HUES6 (cell line): ENCODE data around the gene LRRK1.

ENCODE experiments used
- H3K27ac ChIP-seq: 2 replicates; pipeline ENCODE4 v1.7.0; 2013; ENCODE audit warnings: low read depth, mild to moderate bottlenecking, low read length, inconsistent platforms
- H3K27me3 ChIP-seq: 2 replicates; pipeline ENCODE4 v1.6.1; 2013; ENCODE audit warnings: low read length; ENCODE audit not compliant: control insufficient read depth, insufficient read depth
- H3K36me3 ChIP-seq: 2 replicates; pipeline ENCODE4 v1.6.1; 2013; ENCODE audit warnings: low read length; ENCODE audit not compliant: control insufficient read depth, insufficient read depth
- H3K4me1 ChIP-seq: 2 replicates; pipeline ENCODE4 v1.6.1; 2013; ENCODE audit warnings: low read length; ENCODE audit not compliant: control insufficient read depth, insufficient read depth
- H3K4me3 ChIP-seq: 2 replicates; pipeline ENCODE4 v1.5.1; 2013; ENCODE audit warnings: low read depth, low read length
- H3K9ac ChIP-seq: one replicate; pipeline ENCODE4 v1.6.1; 2013; ENCODE audit warnings: mild to moderate bottlenecking, low read length
- H3K9me3 ChIP-seq: 2 replicates; pipeline ENCODE4 v1.6.1; 2013; ENCODE audit warnings: low read depth, low read length; ENCODE audit not compliant: control insufficient read depth, insufficient read depth

LRRK1 gene

GRCh38 chr15:100901702-100902435 lies 17.3 kb upstream of the LRRK1 start:
- no peaks in the 10 kb centered on the region for H3K27me3 ChIP-seq
- H3K9ac ChIP-seq, result no peak overlapping the region
- H3K9me3 ChIP-seq, result no peaks in the 10 kb centered on the region
- no peak overlapping the region for H3K27ac ChIP-seq
- peaks cover 8% of the 10 kb centered on the region; the same call in 1 of the 2 replicates for H3K36me3 ChIP-seq
- no peak overlapping the region for H3K4me3 ChIP-seq
- H3K4me1 ChIP-seq, result peaks cover 9% of the 10 kb centered on the region; the same call in 1 of the 2 replicates

- no peak overlapping the region for H3K4me3 ChIP-seq
- no peak overlapping the region for H3K9ac ChIP-seq
- H3K27ac ChIP-seq, result no peak overlapping the region
- H3K9me3 ChIP-seq, result no peaks in the 10 kb centered on the region
- peaks cover 8% of the 10 kb centered on the region; the same call in 1 of the 2 replicates for H3K36me3 ChIP-seq
- H3K4me1 ChIP-seq, result peaks cover 9% of the 10 kb centered on the region; the same call in 1 of the 2 replicates
- H3K27me3 ChIP-seq, result no peaks in the 10 kb centered on the region
Observed at GRCh38 chr15:100902436-100903167, 16.6 kb upstream of the LRRK1 start.

- H3K9ac ChIP-seq, result no peak overlapping the region
- no peak overlapping the region for H3K4me3 ChIP-seq
- H3K4me1 ChIP-seq, result peaks cover 9% of the 10 kb centered on the region; the same call in 1 of the 2 replicates
- no peaks in the 10 kb centered on the region for H3K9me3 ChIP-seq
- H3K27ac ChIP-seq, result no peak overlapping the region
- no peaks in the 10 kb centered on the region for H3K27me3 ChIP-seq
- H3K36me3 ChIP-seq, result peaks cover 6% of the 10 kb centered on the region; the same call in 1 of the 2 replicates
Observed at GRCh38 chr15:100903168-100903554, 16.0 kb upstream of the LRRK1 start.

GRCh38 chr15:100905850-100906249 lies 13.3 kb upstream of the LRRK1 start:
- no peak overlapping the region for H3K27ac ChIP-seq
- peaks cover 6% of the 10 kb centered on the region for H3K36me3 ChIP-seq
- no peaks in the 10 kb centered on the region for H3K9me3 ChIP-seq
- H3K27me3 ChIP-seq, result no peaks in the 10 kb centered on the region
- H3K4me1 ChIP-seq, result no peaks in the 10 kb centered on the region
- H3K9ac ChIP-seq, result no peak overlapping the region
- H3K4me3 ChIP-seq, result no peak overlapping the region

GRCh38 chr15:100908466-100908865 lies 10.7 kb upstream of the LRRK1 start:
- H3K27ac ChIP-seq, result no peak overlapping the region
- H3K36me3 ChIP-seq, result peaks cover 6% of the 10 kb centered on the region
- H3K27me3 ChIP-seq, result no peaks in the 10 kb centered on the region
- H3K4me1 ChIP-seq, result no peaks in the 10 kb centered on the region
- no peaks in the 10 kb centered on the region for H3K9me3 ChIP-seq
- H3K4me3 ChIP-seq, result no peak overlapping the region
- no peak overlapping the region for H3K9ac ChIP-seq

GRCh38 chr15:100909565-100909964 lies 9.6 kb upstream of the LRRK1 start:
- no peak overlapping the region for H3K9ac ChIP-seq
- no peak overlapping the region for H3K27ac ChIP-seq
- H3K27me3 ChIP-seq, result no peaks in the 10 kb centered on the region
- H3K36me3 ChIP-seq, result peaks cover 6% of the 10 kb centered on the region
- no peaks in the 10 kb centered on the region for H3K4me1 ChIP-seq
- no peaks in the 10 kb centered on the region for H3K9me3 ChIP-seq
- H3K4me3 ChIP-seq, result no peak overlapping the region

- H3K36me3 ChIP-seq, result peaks cover 6% of the 10 kb centered on the region
Observed at GRCh38 chr15:100909989-100910955, 8.9 kb upstream of the LRRK1 start.

GRCh38 chr15:100911086-100911485 lies 8.1 kb upstream of the LRRK1 start:
- Histone ChIP-seq H3K27me3 (no peaks in the 10 kb centered on the region), H3K4me1 (no peaks in the 10 kb centered on the region), H3K9ac (no peak overlapping the region), H3K27ac (no peak overlapping the region), H3K9me3 (no peaks in the 10 kb centered on the region), H3K4me3 (no peak overlapping the region), H3K36me3 (peaks cover 3% of the 10 kb centered on the region)

More at GRCh38 chr15:100909989-100910955, 8.9 kb upstream of the LRRK1 start:
- H3K9me3 ChIP-seq, result no peaks in the 10 kb centered on the region
- H3K4me1 ChIP-seq, result no peaks in the 10 kb centered on the region
- no peak overlapping the region for H3K27ac ChIP-seq
- H3K4me3 ChIP-seq, result no peak overlapping the region
- H3K27me3 ChIP-seq, result no peaks in the 10 kb centered on the region
- H3K9ac ChIP-seq, result no peak overlapping the region

GRCh38 chr15:100913961-100914360 lies 5.2 kb upstream of the LRRK1 start:
- no peaks in the 10 kb centered on the region for H3K9me3 ChIP-seq
- no peaks in the 10 kb centered on the region for H3K4me1 ChIP-seq
- H3K4me3 ChIP-seq, result no peak overlapping the region
- H3K9ac ChIP-seq, result no peak overlapping the region
- peaks cover 3% of the 10 kb centered on the region; the same call in 1 of the 2 replicates for H3K36me3 ChIP-seq
- H3K27me3 ChIP-seq, result peaks cover 24% of the 10 kb centered on the region
- no peak overlapping the region for H3K27ac ChIP-seq

GRCh38 chr15:100914876-100915275 lies 4.3 kb upstream of the LRRK1 start:
- H3K4me1 ChIP-seq, result no peaks in the 10 kb centered on the region
- peaks cover 3% of the 10 kb centered on the region; the same call in 1 of the 2 replicates for H3K36me3 ChIP-seq
- no peak overlapping the region for H3K27ac ChIP-seq
- H3K4me3 ChIP-seq, result no peak overlapping the region
- peaks cover 30% of the 10 kb centered on the region for H3K27me3 ChIP-seq
- no peak overlapping the region for H3K9ac ChIP-seq
- no peaks in the 10 kb centered on the region for H3K9me3 ChIP-seq
